GF-D8 (cell line): Measurements from ENCODE around the gene RFNG.

Experiments used
- DNase-seq: peaks from one replicate; lab custom pipeline; 2025; lab: John Stamatoyannopoulos, UW

The RFNG gene

DNA sequence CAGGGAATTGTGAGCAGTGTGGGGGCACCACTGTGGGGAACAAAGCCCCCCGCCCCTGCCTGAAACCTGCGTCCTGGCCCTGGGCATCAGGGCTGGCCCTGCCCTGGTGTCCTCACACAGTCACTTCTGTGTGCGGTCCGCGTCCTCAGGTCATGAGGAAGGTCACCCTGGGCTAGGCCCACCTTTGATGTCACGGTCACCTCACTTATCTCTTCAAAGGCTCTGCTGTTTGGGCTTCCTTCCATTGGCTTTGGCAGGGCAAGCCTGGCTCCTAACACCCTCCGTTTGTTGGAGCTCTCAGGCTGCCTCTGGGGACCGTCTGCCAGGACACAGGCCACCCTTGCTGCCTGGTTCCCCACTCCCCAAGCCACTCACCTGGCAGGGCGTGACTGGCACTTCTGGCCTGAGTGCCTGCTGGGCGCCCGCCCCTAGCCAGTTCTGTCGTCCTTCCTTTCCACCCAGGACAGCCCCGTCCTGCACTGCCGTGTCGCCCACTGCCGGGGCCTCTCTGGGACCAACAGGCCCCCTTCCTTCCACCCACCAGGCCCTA is 37.8 kb downstream of the RFNG start:
- no peak for DNase-seq

DNA sequence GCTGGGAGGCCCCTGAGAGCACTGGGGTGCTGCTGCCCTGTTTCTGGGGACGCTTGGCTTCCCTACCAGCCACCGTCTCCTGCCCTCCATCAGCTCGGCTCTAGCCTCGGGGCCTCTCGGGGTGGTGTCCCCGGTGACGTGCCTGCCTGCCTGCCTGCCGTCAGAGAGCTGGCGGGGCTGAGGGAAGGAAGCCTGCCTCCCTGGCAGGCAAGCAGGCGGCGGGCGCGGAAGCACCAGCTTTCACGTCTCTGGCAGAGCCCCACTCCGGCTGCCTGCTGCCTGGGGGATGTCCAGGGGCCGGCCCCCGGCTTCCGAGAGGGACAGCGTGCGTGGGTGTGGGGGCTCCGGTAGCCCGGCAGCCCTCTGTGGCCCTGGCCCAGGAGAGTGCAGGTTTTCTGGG is 38.3 kb downstream of the RFNG start:
- no peak for DNase-seq

DNA sequence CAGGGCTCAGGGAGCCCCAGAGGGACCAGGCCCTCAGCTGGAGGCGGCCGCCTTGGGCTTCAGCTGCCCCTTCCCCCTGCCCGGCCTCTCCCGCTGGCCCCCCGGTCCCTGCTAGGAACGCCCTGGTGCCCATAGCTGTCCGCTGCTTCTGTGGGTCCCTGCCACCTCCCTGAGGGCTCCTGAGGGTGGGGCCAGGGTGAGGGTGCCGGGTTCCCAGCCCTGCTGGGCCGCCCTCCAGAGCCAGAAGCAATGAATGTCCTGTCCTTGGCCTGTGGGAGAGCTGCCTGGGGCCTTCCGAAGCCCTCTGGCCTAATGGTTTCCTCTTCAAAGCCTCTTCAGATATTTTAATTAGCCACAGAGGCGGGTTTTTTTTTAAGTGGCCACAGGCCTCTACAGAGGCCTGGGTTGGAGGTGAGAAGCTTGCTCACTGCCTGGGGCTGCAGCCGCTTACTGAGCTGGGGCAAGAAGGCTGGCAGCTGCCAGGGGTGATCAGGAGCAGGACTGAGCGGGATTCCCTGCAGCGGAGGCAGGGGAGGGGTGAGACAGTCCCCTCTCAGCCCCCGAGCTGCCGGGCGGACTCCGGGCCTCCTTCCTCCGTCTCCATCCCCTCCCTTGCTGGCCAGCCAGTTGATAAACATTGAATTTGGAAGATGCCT is 38.8 kb downstream of the RFNG start:
- DNase-seq = no peak

DNA sequence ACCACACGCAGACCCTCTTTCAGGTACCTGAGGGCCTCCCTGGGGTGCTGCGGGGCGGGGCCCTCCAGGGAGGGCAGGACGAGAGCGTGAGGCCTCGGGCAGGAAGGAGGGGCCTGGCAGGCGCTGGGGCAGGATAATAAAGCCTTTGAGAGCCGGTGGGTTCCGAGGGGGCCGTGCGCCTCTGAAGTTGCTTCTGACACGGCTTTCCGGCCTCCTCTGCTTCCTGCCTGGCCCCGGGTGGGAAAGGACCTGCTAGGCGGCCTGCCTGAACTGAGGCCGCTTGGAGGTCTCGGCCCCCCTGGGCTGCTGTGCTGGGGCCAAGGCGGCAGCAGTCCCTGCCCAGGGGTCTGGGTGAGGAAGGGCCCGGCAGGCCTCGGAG is 39.4 kb downstream of the RFNG start:
- no peak for DNase-seq

DNA sequence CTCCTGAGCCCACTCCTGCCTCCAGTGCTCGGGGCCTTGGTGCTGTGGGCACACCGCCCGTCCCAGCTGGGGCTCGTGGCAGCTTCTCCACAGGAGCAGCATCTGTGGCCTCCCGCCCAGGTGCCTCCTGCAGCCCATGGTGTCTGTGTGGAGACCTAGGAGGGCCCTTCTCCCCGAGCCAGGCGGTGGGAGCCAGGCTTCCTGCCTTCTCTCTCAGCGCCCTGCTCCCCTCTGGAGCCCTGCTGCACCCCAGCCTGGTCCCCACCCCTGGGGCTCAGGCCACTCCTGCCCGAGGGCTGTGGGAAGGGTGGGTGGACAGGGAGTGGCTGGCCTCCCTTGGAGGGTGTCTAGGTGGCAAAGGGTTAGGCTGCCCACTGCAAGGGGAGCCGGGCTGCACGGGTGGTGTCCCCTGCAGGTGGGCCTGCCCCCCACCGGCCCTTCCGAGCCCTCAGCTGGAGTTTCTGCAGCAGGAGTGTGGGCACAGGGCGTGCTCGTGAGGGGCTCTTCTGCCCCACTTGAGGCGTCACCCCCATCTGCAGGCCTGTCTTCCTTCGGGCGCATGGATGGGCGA is 39.9 kb downstream of the RFNG start:
- no peak for DNase-seq

DNA sequence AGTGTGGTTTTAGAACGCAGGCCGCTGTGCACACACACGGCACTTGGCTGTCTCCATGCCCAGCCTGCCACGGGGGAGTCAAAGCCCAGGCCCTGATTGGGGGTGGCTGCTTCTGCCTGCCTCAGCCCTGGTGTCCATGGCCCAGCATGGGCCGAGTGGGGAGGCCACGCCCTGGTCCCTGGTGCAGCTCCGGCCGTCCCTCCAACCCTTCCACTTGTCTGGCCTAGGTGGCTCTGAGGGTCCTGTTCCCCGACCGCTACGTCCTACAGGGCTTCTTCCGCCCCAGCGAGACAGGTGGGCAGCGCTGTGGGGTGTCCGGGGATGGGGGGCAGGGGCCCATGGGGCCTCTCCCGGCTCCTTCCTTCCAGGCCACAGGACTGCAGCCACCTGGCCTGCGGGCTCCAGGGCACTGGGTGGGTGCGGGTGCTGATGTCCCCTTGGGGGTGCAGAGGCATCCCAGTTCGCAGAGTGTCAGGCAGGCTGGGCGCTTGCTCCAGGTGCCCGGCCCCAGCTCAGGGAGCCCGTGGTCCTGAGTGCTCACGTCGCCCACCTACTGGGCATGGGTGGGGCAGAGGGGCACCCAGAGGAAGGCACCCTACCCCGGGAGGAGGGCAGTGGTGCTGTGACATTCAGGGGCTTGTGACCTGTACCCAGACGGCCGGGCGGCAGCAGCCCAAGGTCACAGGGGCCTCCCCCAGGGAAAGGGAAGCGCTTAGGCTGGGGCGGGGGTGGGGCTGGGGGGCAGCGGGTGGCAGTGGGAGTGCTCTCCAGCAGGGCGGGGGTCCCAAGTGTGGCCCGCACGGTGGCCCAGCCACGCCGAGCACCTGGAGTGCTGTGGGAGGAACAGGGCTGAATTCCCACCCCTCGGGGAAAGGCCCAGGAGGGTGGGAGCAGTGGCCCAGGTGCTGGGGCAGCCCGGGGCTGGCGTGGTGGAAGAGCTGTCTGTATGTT is 40.8 kb downstream of the RFNG start:
- DNase-seq = no peak

DNA sequence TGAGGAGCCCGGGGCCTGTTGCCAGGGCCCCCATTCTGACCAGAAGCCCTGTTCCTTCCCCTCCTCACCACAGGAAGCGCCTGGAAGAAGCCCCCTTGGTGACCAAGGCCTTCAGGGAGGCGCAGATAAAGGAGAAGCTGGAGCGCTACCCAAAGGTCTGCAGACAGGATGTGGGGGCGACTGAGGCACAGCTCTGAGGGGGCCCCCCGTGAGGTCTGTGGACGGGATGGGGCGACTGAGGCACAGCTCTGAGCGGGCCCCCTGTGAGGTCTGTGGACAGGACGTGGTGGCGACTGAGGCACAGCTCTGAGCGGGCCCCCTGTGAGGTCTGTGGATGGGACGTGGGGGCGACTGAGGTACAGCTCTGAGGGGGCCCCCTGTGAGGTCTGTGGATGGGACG is 42.2 kb downstream of the RFNG start:
- DNase-seq = no peak

DNA sequence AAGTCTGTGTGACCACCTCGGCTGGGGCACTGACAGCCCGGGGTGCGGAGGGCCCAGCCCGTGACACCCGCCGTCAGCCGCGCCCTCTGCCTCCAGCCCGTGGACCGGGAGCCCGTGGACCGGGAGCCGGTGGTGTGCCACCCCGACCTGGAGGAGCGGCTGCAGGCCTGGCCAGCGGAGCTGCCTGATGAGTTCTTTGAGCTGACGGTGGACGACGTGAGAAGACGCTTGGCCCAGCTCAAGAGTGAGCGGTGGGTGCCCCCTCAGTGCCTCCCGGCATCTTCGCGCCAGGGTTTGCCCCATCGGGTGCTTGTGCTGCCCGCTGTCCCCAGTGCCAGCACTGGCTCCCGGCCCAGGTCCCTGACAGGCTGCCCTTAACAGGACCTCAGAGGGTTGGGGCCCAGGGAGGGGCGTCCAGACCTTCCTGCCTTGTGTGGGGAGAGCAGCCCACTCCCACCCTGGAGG is 42.6 kb downstream of the RFNG start:
- no peak for DNase-seq

DNA sequence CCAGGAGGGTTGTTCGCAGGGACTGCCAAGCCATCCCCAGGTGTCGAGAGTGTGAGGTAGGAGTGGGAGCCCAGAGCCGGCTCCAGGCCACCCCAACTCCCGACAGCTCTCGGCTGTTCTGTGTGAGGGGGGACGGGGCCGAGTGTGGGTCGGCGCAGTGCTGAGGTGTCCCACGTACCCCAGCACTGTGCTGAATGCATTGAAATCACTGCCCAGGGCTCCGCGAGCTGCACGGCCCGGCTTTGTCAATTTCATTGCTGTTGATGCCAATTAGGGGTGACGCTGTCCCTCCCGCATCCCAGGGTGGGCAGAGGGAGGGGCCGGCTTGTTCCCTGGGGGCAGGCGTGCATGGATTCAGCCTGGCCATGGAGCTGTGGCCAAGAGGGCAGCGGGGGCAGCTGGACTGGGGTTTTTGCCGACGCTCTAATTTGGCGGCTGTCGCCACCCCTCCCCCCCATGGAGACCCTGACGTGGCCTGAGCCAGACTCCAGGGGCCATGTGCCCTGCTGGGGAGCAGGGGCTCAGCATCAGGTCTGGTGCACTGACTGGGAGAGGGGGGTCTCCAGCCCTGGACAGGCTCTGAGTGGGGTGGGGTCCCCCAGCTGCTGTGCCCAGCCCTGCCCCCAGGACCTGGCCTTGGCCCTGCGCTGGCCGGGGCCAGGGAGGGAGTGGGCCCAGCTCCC is 43.2 kb downstream of the RFNG start:
- DNase-seq = no peak

DNA sequence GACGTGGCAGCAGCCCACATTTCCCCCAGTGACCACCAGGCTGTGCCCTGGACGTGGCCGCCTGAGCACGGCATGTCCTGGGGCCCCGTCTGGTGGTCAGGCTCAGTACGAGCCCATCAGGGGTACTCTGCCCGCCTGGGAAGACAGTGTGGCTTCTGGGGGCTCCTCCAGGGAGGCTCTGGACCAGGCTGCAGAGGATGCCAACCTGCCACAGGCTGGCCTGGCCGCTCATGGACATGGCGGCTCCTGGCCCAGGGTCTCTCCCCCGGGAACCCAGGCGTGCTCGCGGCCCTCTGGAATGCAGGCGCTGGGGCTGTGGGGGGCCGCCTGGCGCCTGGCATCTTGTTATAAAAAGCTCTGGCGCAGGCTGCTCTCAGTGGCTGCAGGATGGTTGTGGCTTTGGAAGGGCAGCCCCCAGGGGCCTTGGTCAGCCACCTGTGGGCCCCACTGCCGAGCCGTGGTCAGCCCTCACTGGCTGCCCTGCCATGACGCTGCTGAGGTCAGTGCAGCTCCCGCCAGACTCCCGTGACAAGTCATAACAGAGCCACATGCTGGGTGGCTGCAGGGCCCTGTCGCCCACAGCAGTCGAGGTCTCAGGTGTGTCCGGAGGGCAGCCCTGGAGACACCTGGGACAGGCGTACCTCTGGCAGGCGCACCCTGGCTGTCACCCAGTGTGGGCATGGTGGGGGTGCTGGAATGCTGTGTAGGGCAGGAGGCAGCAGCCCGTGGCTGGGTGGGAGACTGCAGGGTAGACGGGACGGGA is 43.9 kb downstream of the RFNG start:
- no peak for DNase-seq

DNA sequence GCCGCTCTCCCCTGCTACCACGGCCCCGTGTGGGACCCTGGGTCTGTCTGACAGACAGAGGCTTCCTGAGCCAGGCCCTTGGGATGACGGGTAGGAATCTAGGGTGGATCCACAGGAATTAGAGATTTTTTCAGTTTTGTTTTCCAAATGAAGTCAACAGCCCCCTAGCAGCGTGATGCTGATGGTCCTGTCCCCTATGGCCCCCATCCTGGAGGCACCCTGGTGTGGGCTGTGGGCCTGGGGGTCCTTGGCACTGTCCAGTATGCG is 44.5 kb downstream of the RFNG start:
- no peak for DNase-seq

DNA sequence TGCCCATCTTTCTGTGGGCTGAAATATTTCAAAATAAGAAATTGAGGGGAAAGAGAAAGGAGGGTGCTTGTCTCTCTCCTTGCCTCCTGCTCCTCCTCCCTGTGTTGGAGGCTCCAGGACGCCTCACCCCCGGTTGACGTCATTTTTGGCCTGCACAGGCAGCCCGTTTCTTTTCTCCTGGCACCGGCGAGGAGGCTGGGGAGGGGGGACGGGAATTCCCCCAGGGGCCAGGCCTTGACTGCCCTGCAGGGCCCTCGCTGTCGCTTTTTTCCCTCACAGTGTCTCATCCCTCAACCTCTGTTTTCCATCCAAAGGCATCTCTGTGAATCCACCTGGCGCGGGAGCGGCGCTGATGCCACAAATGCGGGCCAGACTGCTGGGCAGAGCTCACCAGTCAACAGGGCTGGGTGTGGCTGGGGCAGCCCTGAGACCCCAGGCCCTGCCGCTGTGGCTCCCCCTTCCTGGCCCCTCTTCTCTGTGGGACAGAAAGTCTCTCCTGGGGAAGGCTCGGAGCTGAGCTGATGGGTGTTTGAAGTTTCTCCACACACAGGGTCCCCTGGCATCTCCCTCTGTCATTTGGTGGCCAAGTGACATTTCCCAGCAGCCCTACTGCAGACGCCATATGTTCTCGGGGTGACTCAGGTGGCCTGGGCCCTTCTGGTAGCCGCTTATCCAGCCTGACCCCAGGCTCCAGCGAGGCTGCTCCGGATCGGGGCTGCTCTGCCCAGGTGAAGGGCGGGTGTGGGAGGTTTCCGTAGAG is 45.0 kb downstream of the RFNG start:
- DNase-seq = no peak

DNA sequence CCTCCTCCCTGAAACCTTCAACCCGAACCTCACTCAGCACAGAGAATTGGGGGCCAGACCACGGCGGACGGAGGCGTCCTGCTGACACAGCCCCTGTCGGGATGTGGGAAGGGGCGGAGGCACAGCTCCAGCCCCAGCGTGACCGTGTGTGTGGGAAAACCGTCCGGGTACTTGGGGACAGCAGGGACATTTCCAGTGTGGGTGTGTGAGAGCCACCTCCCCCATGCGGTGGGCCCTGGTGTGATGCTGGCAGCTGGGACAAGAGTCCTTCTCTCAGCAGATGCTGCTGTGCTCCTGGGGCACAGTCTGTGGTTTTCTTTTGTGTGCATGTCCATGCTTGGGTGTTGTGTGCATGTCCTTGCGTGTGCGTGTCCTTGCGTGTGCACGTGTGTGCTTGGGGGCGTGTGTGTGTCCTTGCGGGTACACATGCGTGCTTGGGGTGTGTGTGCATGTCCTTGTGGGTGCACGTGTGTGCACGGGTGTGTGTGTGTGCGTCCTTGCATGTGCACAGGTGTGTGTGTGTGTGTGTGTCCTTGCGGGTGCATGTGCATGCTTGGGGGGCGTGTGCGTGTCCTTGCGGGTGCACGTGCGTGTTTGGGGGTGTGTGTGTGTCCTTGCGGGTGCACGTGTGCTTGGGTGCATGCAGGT is 45.8 kb downstream of the RFNG start:
- no peak for DNase-seq

DNA sequence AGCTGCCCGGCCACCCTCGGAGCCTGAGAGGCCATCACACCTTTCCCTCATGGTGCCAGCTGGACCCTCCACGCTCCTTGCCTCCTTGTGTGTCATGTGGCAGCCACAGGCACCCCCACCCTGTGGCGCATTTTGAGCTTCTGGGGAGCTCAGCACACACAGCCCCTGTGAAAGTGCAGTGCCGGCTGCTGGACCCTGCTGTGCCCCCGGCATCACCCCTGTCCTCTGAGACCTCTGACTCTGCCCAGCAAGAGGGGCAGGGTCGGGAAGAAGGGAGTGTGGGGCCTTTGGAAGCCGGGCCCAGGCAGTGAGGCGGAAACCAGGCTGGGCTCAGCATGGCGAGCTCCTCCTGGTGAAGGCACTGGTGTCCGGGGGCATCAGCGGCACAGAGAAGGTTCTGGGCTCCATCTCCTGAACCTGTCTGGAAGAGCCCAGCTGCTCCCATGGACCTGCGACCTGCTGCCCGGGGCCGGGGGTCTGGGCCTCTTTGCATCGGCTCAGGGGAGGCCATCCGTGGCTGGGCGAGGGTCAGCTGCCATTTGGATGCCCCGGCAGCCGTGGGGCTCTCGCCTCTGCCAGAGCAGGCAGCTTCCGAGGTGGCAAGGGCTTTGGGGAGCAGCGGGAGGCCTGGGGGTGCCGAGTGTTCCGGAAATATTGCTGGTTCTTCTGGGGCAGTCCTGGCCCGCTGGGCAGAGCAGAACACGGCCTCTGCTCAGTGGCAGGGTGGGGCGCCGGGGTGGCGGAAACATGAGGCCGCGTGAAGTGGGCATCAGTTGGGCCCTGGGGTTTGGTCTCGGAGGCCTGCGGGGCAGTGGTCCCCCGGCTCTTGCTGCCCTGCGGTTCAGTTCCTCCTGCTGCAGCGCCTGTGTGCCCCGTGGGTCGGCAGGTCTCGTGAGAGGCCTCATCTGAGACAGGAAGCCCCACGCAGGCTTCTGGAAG is 46.8 kb downstream of the RFNG start:
- no peak for DNase-seq

DNA sequence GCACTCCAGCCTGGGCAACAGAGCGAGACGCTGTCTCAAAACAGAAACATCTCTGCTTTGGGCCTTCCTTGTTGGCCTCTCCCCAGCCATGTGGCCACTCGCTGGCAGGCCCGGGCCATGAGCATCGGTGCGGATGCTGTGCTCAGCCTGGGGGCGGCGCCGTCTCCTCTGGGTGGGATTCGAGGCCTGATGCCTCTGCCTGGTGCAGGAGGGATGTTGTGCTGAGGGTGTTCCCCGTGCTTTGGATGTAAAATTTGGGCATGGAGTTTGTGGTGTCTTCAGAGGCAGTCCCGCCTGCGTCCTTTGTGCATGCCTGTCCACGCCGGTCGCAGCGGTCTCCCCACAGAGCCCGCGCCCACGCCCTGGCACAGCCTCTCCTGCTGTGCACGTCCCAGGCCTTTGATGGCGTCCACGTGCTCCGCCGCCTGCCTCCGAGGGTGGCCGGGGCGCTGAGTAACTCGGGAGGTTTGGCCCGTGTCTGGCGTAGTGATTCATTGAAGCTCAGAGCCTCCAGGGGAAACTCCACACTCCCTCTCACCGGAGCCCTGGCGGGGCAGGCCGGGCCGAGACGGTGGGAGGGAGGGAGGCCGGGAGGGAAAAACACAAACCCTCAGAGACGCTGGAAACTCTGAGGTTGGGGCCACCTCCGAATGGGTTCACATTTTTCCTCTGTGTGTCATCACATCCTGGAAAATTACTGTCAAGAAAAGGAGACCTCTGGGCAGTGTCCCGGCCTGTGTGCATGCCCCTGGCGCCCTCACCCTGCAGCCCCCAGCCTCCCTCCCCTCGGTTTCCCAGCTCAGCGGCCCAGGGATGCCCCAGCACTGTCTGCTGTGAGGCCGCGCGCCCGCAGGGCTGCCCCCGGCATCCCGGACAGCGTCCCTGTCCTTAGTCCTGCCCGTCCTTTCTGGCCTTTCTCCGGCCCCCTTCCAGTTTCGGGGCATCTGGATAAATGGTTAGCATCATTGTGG is 47.9 kb downstream of the RFNG start:
- no peak for DNase-seq

DNA sequence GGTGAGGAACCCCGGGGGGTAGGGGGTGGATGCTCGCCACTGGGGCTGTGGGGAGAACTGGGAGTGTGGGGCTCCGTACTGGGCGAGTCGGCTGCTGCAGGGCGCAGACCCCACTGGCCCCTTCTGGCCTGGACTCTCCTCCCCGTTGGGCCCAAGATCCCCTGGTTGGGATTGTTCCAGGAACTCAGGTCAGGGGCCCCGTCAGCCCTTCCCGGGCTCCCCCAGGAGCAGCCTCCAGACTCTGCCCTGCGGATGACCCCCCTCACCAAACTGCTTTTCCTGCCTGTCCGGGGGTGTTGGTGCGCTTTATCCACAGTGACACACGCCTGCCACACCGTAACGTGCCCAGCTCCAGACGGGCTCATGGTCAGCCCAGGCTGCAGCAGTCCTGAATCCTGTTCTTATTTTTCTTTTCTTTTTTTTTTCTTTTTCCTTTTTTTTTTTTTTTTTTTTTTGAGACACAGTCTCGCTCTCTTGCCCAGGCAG is 50.0 kb downstream of the RFNG start:
- no peak for DNase-seq

DNA sequence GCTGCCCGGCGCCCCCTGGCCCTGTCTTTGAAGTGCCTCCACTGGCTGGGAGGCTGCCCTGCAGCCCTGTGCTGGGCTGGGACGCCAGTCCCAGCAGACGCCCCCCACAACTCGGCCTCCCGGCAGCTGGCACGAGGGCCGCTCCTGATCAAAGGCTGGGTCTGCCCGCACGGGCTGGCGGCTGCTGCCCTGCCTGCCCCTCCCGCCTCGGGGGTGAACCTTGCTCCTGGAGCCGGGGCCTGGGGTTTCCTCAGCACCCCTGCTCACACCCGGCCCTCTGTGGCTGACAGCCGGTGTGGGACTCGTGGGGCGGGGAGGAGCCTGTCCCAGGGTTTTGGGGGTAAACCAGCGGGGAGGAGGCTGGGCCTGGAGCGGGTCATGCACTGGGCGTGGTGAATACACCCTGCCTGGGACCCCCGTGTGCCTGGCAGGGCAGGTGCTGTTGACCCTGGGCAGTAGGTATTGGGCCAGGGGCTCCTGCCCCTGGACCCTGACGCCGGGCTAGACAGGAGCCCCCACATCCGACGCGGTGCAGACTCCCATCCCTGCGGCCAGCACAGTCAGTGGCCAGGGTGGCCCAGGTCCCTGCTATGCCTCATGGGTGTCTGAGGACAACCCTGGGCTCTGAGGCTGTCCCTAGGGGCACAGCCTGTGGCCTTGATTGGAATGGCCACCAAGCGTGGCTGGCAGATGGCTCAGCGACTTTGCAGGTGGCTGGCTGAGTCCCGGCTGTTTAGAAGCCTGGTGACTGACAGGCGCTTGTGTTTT is 50.6 kb downstream of the RFNG start:
- DNase-seq = no peak
